Activated T-cell treated with anti-CD3 and anti-CD28 coated beads, Interleukin-2, amount 50 U/mL, for 4 hours (primary cell): ENCODE measurements around the gene ZSWIM5. TPM values are rescaled to one million over a fixed set of nuclear protein-coding genes. Genes with fewer than 3 reads are reported as not detected.
"Not testable (repeated sequence)": the region's sequence is repeated elsewhere in the genome, so short reads cannot be mapped to it uniquely, and the experiment has no call there.

ENCODE experiments used
- ATAC-seq, 2 donors: fragments of 200-7000 bp; cut with Tn5 transposase; one replicate each; pipeline ENCODE4 v1.10.0; 2021
- DNase-seq: peaks from one replicate; pipeline ENCODE4 v3.0.0-alpha.2; 2020
- H3K27me3 Mint-ChIP-seq: one replicate; pipeline ENCODE4 v1.8.0; 2021; ENCODE audit warnings: low read depth, mixed read lengths
- H3K36me3 Mint-ChIP-seq: one replicate; pipeline ENCODE4 v1.8.0; 2022; ENCODE audit warnings: mixed read lengths; ENCODE audit not compliant: insufficient read depth
- H3K4me1 Mint-ChIP-seq: one replicate; pipeline ENCODE4 v1.8.0; 2021; ENCODE audit warnings: low read depth, mixed read lengths
- H3K4me3 Mint-ChIP-seq: one replicate; pipeline ENCODE4 v1.8.0; 2021; ENCODE audit warnings: mild to moderate bottlenecking, moderate library complexity, mixed read lengths
- H3K9me3 Mint-ChIP-seq: one replicate; pipeline ENCODE4 v1.8.0; 2021; ENCODE audit warnings: mixed read lengths
- total RNA-seq, 3 donors: library from RNA; stranded (reverse); gene quantifications; one replicate each; pipeline ENCODE4 v1.2.1, GENCODE V29; 2021

The ZSWIM5 gene
- total RNA-seq, 3 donors from 2014 or later = 0.63 to 1.1 (median 0.68) TPM

GRCh38 chr1:45106156-45106545, 100.3 kb downstream of the ZSWIM5 start:
- ATAC-seq, H3K4me1 Mint-ChIP-seq, H3K36me3 Mint-ChIP-seq: not testable (repeated sequence)

GRCh38 chr1:45105486-45106155, 100.8 kb downstream of the ZSWIM5 start:
- ATAC-seq, H3K27me3 Mint-ChIP-seq, DNase-seq, H3K4me3 Mint-ChIP-seq, H3K36me3 Mint-ChIP-seq, H3K9me3 Mint-ChIP-seq, H3K4me1 Mint-ChIP-seq: not testable (repeated sequence)

More at GRCh38 chr1:45106156-45106545, 100.3 kb downstream of the ZSWIM5 start:
- not testable (repeated sequence) for H3K4me3 Mint-ChIP-seq, DNase-seq, H3K9me3 Mint-ChIP-seq, H3K27me3 Mint-ChIP-seq

- DNase-seq = no peak
- no peak overlapping the region for H3K4me3 Mint-ChIP-seq
- no peak for ATAC-seq
- H3K4me1 Mint-ChIP-seq = no peaks in the 10 kb centered on the region
- no peaks in the 10 kb centered on the region for H3K9me3 Mint-ChIP-seq
- peaks cover 3% of the 10 kb centered on the region for H3K27me3 Mint-ChIP-seq
- H3K36me3 Mint-ChIP-seq = no peaks in the 10 kb centered on the region
Measured at GRCh38 chr1:45103534-45103933, 102.9 kb downstream of the ZSWIM5 start.

- no peaks in the 10 kb centered on the region for H3K36me3 Mint-ChIP-seq
- H3K9me3 Mint-ChIP-seq = no peaks in the 10 kb centered on the region
- H3K27me3 Mint-ChIP-seq = peaks cover 3% of the 10 kb centered on the region
- H3K4me1 Mint-ChIP-seq = no peaks in the 10 kb centered on the region
- H3K4me3 Mint-ChIP-seq = no peak overlapping the region
- DNase-seq = no peak
- no peak for ATAC-seq
Measured at GRCh38 chr1:45101947-45102346, 104.5 kb downstream of the ZSWIM5 start.

GRCh38 chr1:45101528-45101927, 104.9 kb downstream of the ZSWIM5 start:
- not testable (repeated sequence) for H3K27me3 Mint-ChIP-seq, H3K4me1 Mint-ChIP-seq, ATAC-seq, DNase-seq, H3K9me3 Mint-ChIP-seq, H3K4me3 Mint-ChIP-seq, H3K36me3 Mint-ChIP-seq

GRCh38 chr1:45097944-45098343, 108.5 kb downstream of the ZSWIM5 start:
- no peaks in the 10 kb centered on the region for H3K9me3 Mint-ChIP-seq
- H3K4me1 Mint-ChIP-seq = no peaks in the 10 kb centered on the region
- no peaks in the 10 kb centered on the region for H3K36me3 Mint-ChIP-seq
- DNase-seq = no peak
- no peak for ATAC-seq
- no peak overlapping the region for H3K4me3 Mint-ChIP-seq
- H3K27me3 Mint-ChIP-seq = peaks cover 3% of the 10 kb centered on the region

- no peak overlapping the region for H3K4me3 Mint-ChIP-seq
Measured at GRCh38 chr1:45097079-45097478, 109.3 kb downstream of the ZSWIM5 start.

GRCh38 chr1:45095450-45095849, 111.0 kb downstream of the ZSWIM5 start:
- H3K4me1 Mint-ChIP-seq = no peaks in the 10 kb centered on the region
- DNase-seq = no peak
- H3K36me3 Mint-ChIP-seq = no peaks in the 10 kb centered on the region
- no peak for ATAC-seq
- H3K4me3 Mint-ChIP-seq = no peak overlapping the region
- H3K9me3 Mint-ChIP-seq = no peaks in the 10 kb centered on the region
- no peaks in the 10 kb centered on the region for H3K27me3 Mint-ChIP-seq

More at GRCh38 chr1:45097079-45097478, 109.3 kb downstream of the ZSWIM5 start:
- Mint-ChIP-seq H3K9me3 (no peaks in the 10 kb centered on the region), H3K27me3 (peaks cover 3% of the 10 kb centered on the region), H3K36me3 (no peaks in the 10 kb centered on the region), H3K4me1 (no peaks in the 10 kb centered on the region)
- no peak for ATAC-seq
- DNase-seq = no peak

- H3K4me1 Mint-ChIP-seq, ATAC-seq, H3K4me3 Mint-ChIP-seq: not testable (repeated sequence)
Measured at GRCh38 chr1:45094371-45094770, 112.0 kb downstream of the ZSWIM5 start.

GRCh38 chr1:45093334-45093733, 113.1 kb downstream of the ZSWIM5 start:
- Mint-ChIP-seq H3K36me3 (no peaks in the 10 kb centered on the region), H3K27me3 (no peaks in the 10 kb centered on the region), H3K4me1 (no peaks in the 10 kb centered on the region), H3K9me3 (no peaks in the 10 kb centered on the region), H3K4me3 (no peak overlapping the region)
- ATAC-seq (no peak), DNase-seq (no peak)

More at GRCh38 chr1:45094371-45094770, 112.0 kb downstream of the ZSWIM5 start:
- not testable (repeated sequence) for H3K9me3 Mint-ChIP-seq, H3K36me3 Mint-ChIP-seq, DNase-seq, H3K27me3 Mint-ChIP-seq

GRCh38 chr1:45089711-45090110, 116.7 kb downstream of the ZSWIM5 start:
- no peak for DNase-seq
- Mint-ChIP-seq H3K4me1 (no peaks in the 10 kb centered on the region), H3K27me3 (no peaks in the 10 kb centered on the region), H3K4me3 (no peak overlapping the region), H3K36me3 (peaks cover 2% of the 10 kb centered on the region), H3K9me3 (no peaks in the 10 kb centered on the region)
- no peak for ATAC-seq

GRCh38 chr1:45084562-45084961, 121.8 kb downstream of the ZSWIM5 start:
- H3K27me3 Mint-ChIP-seq = no peaks in the 10 kb centered on the region
- ATAC-seq = no peak
- peaks cover 8% of the 10 kb centered on the region for H3K36me3 Mint-ChIP-seq

GRCh38 chr1:45079533-45079932, 126.9 kb downstream of the ZSWIM5 start:
- no peaks in the 10 kb centered on the region for H3K4me1 Mint-ChIP-seq
- H3K4me3 Mint-ChIP-seq = no peak overlapping the region
- peaks cover 11% of the 10 kb centered on the region for H3K9me3 Mint-ChIP-seq
- peaks cover 2% of the 10 kb centered on the region for H3K27me3 Mint-ChIP-seq
- no peak for DNase-seq
- no peak for ATAC-seq
- H3K36me3 Mint-ChIP-seq = peaks cover 6% of the 10 kb centered on the region

More at GRCh38 chr1:45084562-45084961, 121.8 kb downstream of the ZSWIM5 start:
- H3K4me1 Mint-ChIP-seq = no peaks in the 10 kb centered on the region
- H3K9me3 Mint-ChIP-seq = no peaks in the 10 kb centered on the region
- no peak overlapping the region for H3K4me3 Mint-ChIP-seq
- no peak for DNase-seq

- H3K4me1 Mint-ChIP-seq, ATAC-seq, H3K36me3 Mint-ChIP-seq, H3K27me3 Mint-ChIP-seq, H3K4me3 Mint-ChIP-seq, DNase-seq: not testable (repeated sequence)
- H3K9me3 Mint-ChIP-seq = peaks cover 24% of the 10 kb centered on the region
Measured at GRCh38 chr1:45076959-45077358, 129.4 kb downstream of the ZSWIM5 start.

- ATAC-seq = no peak
- no peak overlapping the region for H3K4me3 Mint-ChIP-seq
- peaks cover 4% of the 10 kb centered on the region for H3K4me1 Mint-ChIP-seq
- peaks cover 26% of the 10 kb centered on the region for H3K9me3 Mint-ChIP-seq
- DNase-seq = no peak
- H3K27me3 Mint-ChIP-seq = peaks cover 4% of the 10 kb centered on the region
- H3K36me3 Mint-ChIP-seq = no peaks in the 10 kb centered on the region
Measured at GRCh38 chr1:45071567-45071966, 134.8 kb downstream of the ZSWIM5 start.
